Neural cell (in vitro differentiated cells): Measurements from ENCODE around the gene MAGOHB. TPM values are rescaled to one million over a fixed set of nuclear protein-coding genes. Genes with fewer than 3 reads are reported as not detected.

ENCODE experiments used
- H2AFZ ChIP-seq: fragments of 200-600, 300-800 bp; sonication (generic), shearing (Covaris generic); 2 replicates; pipeline ENCODE4 v1.6.0; 2014; ENCODE audit warnings: low read depth, mild to moderate bottlenecking, antibody characterized with exemption, low read length, moderate library complexity
- H3F3A ChIP-seq: fragments of 200-600 bp; shearing (Covaris generic); 2 replicates; pipeline ENCODE4 v1.6.1; 2016; ENCODE audit warnings: mild to moderate bottlenecking, moderate library complexity, mixed read lengths, antibody characterized with exemption, low read length; ENCODE audit not compliant: insufficient read depth, poor library complexity, severe bottlenecking
- H3K27ac ChIP-seq: fragments of 200-600, 300-800 bp; sonication (generic), shearing (Covaris generic); 2 replicates; pipeline ENCODE4 v1.5.1; 2014; ENCODE audit warnings: mild to moderate bottlenecking, low read length, moderate library complexity
- H3K27me3 ChIP-seq: fragments of 300-800, 200-600 bp; sonication (generic), shearing (Covaris generic); 2 replicates; pipeline ENCODE4 v1.6.0; 2014; ENCODE audit warnings: mild to moderate bottlenecking, low read depth, low read length, moderate library complexity; ENCODE audit not compliant: insufficient read depth
- H3K36me3 ChIP-seq: fragments of 300-800, 200-600 bp; sonication (generic), shearing (Covaris generic); 2 replicates; pipeline ENCODE4 v1.5.1; 2014; ENCODE audit warnings: mild to moderate bottlenecking, antibody characterized with exemption, low read length, moderate library complexity; ENCODE audit not compliant: insufficient read depth
- H3K4me2 ChIP-seq: fragments of 300-800, 200-600 bp; sonication (generic), shearing (Covaris generic); 2 replicates; pipeline ENCODE4 v1.6.0; 2014; ENCODE audit warnings: mild to moderate bottlenecking, low read length
- H3K4me3 ChIP-seq: fragments of 300-800, 200-600 bp; sonication (generic), shearing (Covaris generic); 2 replicates; pipeline ENCODE4 v1.5.1; 2014; ENCODE audit warnings: mild to moderate bottlenecking, low read length, moderate library complexity
- H3K79me2 ChIP-seq: fragments of 200-600 bp; shearing (Covaris generic); replicated peaks from 2 replicates; pipeline ENCODE4 v1.6.0; 2014; ENCODE audit warnings: mild to moderate bottlenecking, low read length, moderate library complexity; ENCODE audit not compliant: insufficient read depth
- H3K9ac ChIP-seq: fragments of 300-800, 200-600 bp; sonication (generic), shearing (Covaris generic); 2 replicates; pipeline ENCODE4 v1.6.1; 2016; ENCODE audit warnings: mild to moderate bottlenecking, low read length, mixed read lengths
- H3K9me2 ChIP-seq: fragments of 200-600 bp; shearing (Covaris generic); 2 replicates; pipeline ENCODE4 v1.6.1; 2016; ENCODE audit warnings: mild to moderate bottlenecking, low read length, mixed read lengths; ENCODE audit not compliant: insufficient read depth
- H3K9me3 ChIP-seq: fragments of 200-600, 300-800 bp; sonication (generic), shearing (Covaris generic); 2 replicates; pipeline ENCODE4 v1.6.1; 2016; ENCODE audit warnings: mild to moderate bottlenecking, mixed run types, low read length, moderate library complexity, mixed read lengths
- H4K20me1 ChIP-seq: fragments of 200-600 bp; shearing (Covaris generic); 2 replicates; pipeline ENCODE4 v1.6.1; 2016; ENCODE audit warnings: mild to moderate bottlenecking, mixed run types; ENCODE audit not compliant: insufficient read depth
- EP300 ChIP-seq: fragments of 450-650 bp; conservative IDR thresholded peaks from 2 replicates; pipeline ENCODE4 v1.6.1; 2014; ENCODE audit warnings: antibody characterized with exemption, mild to moderate bottlenecking, moderate library complexity; ENCODE audit not compliant: poor library complexity, severe bottlenecking
- EZH2 ChIP-seq: fragments of 200-600, 300-800 bp; shearing (Covaris generic), sonication (generic); IDR thresholded peaks from 2 replicates; pipeline ENCODE4 v1.6.1; 2014; ENCODE audit warnings: antibody characterized with exemption, low read length, borderline replicate concordance, mild to moderate bottlenecking; ENCODE audit not compliant: insufficient read depth, poor library complexity, severe bottlenecking
- MXI1 ChIP-seq: fragments of 450-650 bp; conservative IDR thresholded peaks from 2 replicates; pipeline ENCODE4 v1.6.1; 2014; ENCODE audit warnings: antibody characterized with exemption, mild to moderate bottlenecking; ENCODE audit not compliant: poor library complexity, severe bottlenecking
- POLR2AphosphoS5 ChIP-seq: IDR thresholded peaks from 2 replicates; pipeline ENCODE4 v1.6.1; 2012
- RAD21 ChIP-seq: fragments of 450-650 bp; conservative IDR thresholded peaks from 2 replicates; pipeline ENCODE4 v1.6.1; 2014; ENCODE audit warnings: antibody characterized with exemption, mild to moderate bottlenecking, moderate library complexity
- SMC3 ChIP-seq: fragments of 450-650 bp; conservative IDR thresholded peaks from 2 replicates; pipeline ENCODE4 v1.6.1; 2014; ENCODE audit warnings: antibody characterized with exemption, mild to moderate bottlenecking, moderate library complexity; ENCODE audit not compliant: poor library complexity
- TAF1 ChIP-seq: IDR thresholded peaks from 2 replicates; pipeline ENCODE4 v1.6.1; 2012; ENCODE audit warnings: low read depth
- polyA plus RNA-seq: library from polyadenylated mRNA; depleted of rRNA; stranded (reverse); fragments of >200 nt; gene quantifications from 2 replicates; pipeline ENCODE4 v1.2.3, GENCODE V29; 2014
- TF ChIP-seq, protein P1 (sequence below): fragments of 450-650 bp; IDR thresholded peaks from 2 replicates; pipeline ENCODE4 v1.5.1; 2014; ENCODE audit warnings: antibody characterized with exemption, mild to moderate bottlenecking, moderate library complexity; ENCODE audit not compliant: poor library complexity, severe bottlenecking
- TF ChIP-seq, protein P2 (sequence below): IDR thresholded peaks from 2 replicates; pipeline ENCODE4 v1.6.1; 2012; ENCODE audit warnings: borderline replicate concordance

The MAGOHB gene
- polyA plus RNA-seq, 1 donor from 2014 or later, result 43.3 TPM

DNA sequence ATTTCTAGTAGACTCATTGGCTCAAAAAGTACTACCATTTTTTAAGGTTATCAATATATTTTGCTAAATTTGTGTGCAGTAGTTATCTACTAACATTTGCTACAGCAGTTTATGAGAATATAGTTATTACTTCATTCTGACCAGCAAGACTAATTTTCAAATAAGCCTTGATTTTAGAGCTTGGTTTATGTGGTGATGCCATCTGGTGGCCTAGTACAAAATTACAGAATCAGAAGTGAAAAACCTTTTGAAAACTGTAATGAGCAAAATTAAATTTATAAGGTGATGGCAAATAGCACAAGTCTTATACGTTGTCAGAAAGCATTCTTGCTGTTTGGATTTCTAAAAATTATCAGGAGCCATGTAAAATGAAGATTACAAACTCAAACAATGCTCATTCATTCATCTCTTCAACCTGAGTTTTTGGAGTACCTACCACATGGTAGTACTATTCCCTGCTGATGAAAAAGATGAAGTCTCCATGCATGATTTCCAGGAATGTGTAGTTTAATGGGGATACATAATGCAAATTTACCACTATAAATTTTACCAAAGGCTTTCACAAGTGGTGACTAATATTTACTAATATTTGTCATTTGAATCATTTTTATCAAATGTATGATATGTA, 51.0 kb downstream of the MAGOHB start:
- Histone ChIP-seq H2AFZ (no peak overlapping the region), H3K4me3 (no peak overlapping the region), H4K20me1 (no peaks in the 10 kb centered on the region), H3K9me3 (no peaks in the 10 kb centered on the region), H3K27ac (no peak overlapping the region), H3K4me2 (no peak overlapping the region), H3K36me3 (no peaks in the 10 kb centered on the region), H3K27me3 (no peaks in the 10 kb centered on the region), H3K9ac (no peak overlapping the region), H3K9me2 (no peaks in the 10 kb centered on the region), H3F3A (no peaks in the 10 kb centered on the region), H3K79me2 (no peaks in the 10 kb centered on the region)
- no peak for TF ChIP-seq TAF1
- TF ChIP-seq, protein P1, sequence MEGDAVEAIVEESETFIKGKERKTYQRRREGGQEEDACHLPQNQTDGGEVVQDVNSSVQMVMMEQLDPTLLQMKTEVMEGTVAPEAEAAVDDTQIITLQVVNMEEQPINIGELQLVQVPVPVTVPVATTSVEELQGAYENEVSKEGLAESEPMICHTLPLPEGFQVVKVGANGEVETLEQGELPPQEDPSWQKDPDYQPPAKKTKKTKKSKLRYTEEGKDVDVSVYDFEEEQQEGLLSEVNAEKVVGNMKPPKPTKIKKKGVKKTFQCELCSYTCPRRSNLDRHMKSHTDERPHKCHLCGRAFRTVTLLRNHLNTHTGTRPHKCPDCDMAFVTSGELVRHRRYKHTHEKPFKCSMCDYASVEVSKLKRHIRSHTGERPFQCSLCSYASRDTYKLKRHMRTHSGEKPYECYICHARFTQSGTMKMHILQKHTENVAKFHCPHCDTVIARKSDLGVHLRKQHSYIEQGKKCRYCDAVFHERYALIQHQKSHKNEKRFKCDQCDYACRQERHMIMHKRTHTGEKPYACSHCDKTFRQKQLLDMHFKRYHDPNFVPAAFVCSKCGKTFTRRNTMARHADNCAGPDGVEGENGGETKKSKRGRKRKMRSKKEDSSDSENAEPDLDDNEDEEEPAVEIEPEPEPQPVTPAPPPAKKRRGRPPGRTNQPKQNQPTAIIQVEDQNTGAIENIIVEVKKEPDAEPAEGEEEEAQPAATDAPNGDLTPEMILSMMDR, result peak; percentile 85
- TF ChIP-seq EZH2, result no peak
- TF ChIP-seq, protein P2, sequence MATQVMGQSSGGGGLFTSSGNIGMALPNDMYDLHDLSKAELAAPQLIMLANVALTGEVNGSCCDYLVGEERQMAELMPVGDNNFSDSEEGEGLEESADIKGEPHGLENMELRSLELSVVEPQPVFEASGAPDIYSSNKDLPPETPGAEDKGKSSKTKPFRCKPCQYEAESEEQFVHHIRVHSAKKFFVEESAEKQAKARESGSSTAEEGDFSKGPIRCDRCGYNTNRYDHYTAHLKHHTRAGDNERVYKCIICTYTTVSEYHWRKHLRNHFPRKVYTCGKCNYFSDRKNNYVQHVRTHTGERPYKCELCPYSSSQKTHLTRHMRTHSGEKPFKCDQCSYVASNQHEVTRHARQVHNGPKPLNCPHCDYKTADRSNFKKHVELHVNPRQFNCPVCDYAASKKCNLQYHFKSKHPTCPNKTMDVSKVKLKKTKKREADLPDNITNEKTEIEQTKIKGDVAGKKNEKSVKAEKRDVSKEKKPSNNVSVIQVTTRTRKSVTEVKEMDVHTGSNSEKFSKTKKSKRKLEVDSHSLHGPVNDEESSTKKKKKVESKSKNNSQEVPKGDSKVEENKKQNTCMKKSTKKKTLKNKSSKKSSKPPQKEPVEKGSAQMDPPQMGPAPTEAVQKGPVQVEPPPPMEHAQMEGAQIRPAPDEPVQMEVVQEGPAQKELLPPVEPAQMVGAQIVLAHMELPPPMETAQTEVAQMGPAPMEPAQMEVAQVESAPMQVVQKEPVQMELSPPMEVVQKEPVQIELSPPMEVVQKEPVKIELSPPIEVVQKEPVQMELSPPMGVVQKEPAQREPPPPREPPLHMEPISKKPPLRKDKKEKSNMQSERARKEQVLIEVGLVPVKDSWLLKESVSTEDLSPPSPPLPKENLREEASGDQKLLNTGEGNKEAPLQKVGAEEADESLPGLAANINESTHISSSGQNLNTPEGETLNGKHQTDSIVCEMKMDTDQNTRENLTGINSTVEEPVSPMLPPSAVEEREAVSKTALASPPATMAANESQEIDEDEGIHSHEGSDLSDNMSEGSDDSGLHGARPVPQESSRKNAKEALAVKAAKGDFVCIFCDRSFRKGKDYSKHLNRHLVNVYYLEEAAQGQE, result no peak
- peak; percentile 87 for TF ChIP-seq RAD21
- no peak for TF ChIP-seq POLR2AphosphoS5
- TF ChIP-seq EP300, result no peak
- TF ChIP-seq MXI1, result no peak
- peak; percentile 93 for TF ChIP-seq SMC3

DNA sequence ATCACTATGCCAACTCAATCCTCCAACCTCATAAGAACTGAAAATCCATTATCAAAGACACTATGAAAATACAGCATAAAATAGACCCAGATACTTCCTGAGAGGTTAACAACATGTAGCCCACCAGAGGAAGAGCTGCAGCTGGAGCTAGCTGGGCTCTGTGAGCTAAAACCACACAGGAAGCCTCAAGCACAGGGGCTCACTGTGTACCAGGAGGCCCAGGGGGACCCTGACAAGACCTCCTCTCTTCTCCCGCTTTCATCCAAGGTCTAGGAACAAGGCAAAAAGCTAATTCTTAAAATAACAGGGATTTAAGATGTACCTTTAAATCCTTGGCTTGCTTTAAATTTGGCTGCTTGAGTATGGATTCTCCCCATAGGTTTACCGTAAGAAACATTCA, 54.2 kb downstream of the MAGOHB start:
- Histone ChIP-seq H3K4me3 (no peak overlapping the region), H3F3A (no peaks in the 10 kb centered on the region), H3K79me2 (no peaks in the 10 kb centered on the region), H3K9me3 (no peaks in the 10 kb centered on the region), H3K9ac (no peak overlapping the region), H3K36me3 (no peaks in the 10 kb centered on the region), H3K9me2 (no peaks in the 10 kb centered on the region), H3K27ac (no peak overlapping the region), H4K20me1 (no peaks in the 10 kb centered on the region), H2AFZ (no peak overlapping the region), H3K27me3 (no peaks in the 10 kb centered on the region), H3K4me2 (no peak overlapping the region)
- TF ChIP-seq RAD21 (no peak), EP300 (no peak), MXI1 (no peak), SMC3 (no peak), POLR2AphosphoS5 (no peak), TAF1 (no peak), EZH2 (no peak)
- TF ChIP-seq, protein P1, result no peak
- TF ChIP-seq, protein P2, result no peak
